Epithelial cell of proximal tubule (primary cell): ENCODE measurements around the gene ADARB2. TPM values are rescaled to one million over a fixed set of nuclear protein-coding genes. Genes with fewer than 3 reads are reported as not detected.

Experiments
- DNase-seq: peaks from one replicate; pipeline ENCODE4 v3.0.0-alpha.2; 2011; ENCODE audit warnings: low read depth
- H3K4me3 ChIP-seq: 2 replicates; pipeline ENCODE4 v1.5.1; 2011; ENCODE audit warnings: low read depth, mild to moderate bottlenecking, low read length
- CTCF ChIP-seq: conservative IDR thresholded peaks from 2 replicates; pipeline ENCODE4 v1.5.1; 2012; ENCODE audit warnings: low read depth, mild to moderate bottlenecking, low read length
- total RNA-seq: library from RNA; depleted of rRNA; stranded (reverse); fragments of >200 nt; gene quantifications from 2 replicates; pipeline ENCODE4 v1.2.3, GENCODE V29; 2015

ADARB2 gene
- total RNA-seq, 1 donor from 2014 or later, result 0.63 TPM

- DNase-seq, result no peak
- TF ChIP-seq CTCF, result no peak
- H3K4me3 ChIP-seq, result no peak overlapping the region
These were observed 83.1 kb downstream of the ADARB2 start for GRCh38 chr10:1654247-1654646.

- no peak for TF ChIP-seq CTCF
- H3K4me3 ChIP-seq, result no peak overlapping the region
- DNase-seq, result no peak
These were observed 84.0 kb downstream of the ADARB2 start for GRCh38 chr10:1653321-1653720.

- no peak for TF ChIP-seq CTCF
- no peak for DNase-seq
- no peak overlapping the region for H3K4me3 ChIP-seq
These were observed 85.2 kb downstream of the ADARB2 start for GRCh38 chr10:1652151-1652550.

- DNase-seq, result no peak
- no peak overlapping the region for H3K4me3 ChIP-seq
- no peak for TF ChIP-seq CTCF
These were observed 85.9 kb downstream of the ADARB2 start for GRCh38 chr10:1651270-1651966.

GRCh38 chr10:1650542-1651269, 86.6 kb downstream of the ADARB2 start:
- no peak overlapping the region for H3K4me3 ChIP-seq
- no peak for DNase-seq
- TF ChIP-seq CTCF, result no peak

- DNase-seq, result no peak
- TF ChIP-seq CTCF, result no peak
- H3K4me3 ChIP-seq, result no peak overlapping the region
These were observed 88.7 kb downstream of the ADARB2 start for GRCh38 chr10:1648648-1649047.
